CD4-positive, alpha-beta T cell treated with Interleukin-21 for 1 hour (primary cell): ENCODE measurements around the gene GNG7.
"Not testable (repeated sequence)": the region's sequence is repeated elsewhere in the genome, so short reads cannot be mapped to it uniquely, and the experiment has no call there.

Experiments
- DNase-seq: peaks from one replicate; pipeline ENCODE4 v3.0.0-alpha.2; 2020

The GNG7 gene

GRCh38 chr19:2726160-2726855, 23.8 kb upstream of the GNG7 start:
- DNase-seq: no peak

- DNase-seq: no peak
These were observed 21.7 kb upstream of the GNG7 start for GRCh38 chr19:2724148-2724557.

GRCh38 chr19:2723747-2724146, 21.3 kb upstream of the GNG7 start:
- DNase-seq: no peak

- no peak for DNase-seq
These were observed 20.8 kb upstream of the GNG7 start for GRCh38 chr19:2723345-2723715.

- DNase-seq: no peak
These were observed 20.2 kb upstream of the GNG7 start for GRCh38 chr19:2722541-2723344.

- DNase-seq: no peak
These were observed 19.4 kb upstream of the GNG7 start for GRCh38 chr19:2721570-2722540.

GRCh38 chr19:2720777-2721569, 18.5 kb upstream of the GNG7 start, which contains the start of gene DIRAS1:
DIRAS1 (minus strand) TSS chr19:2721372; CDS start chr19:2717806, 3,566 bp downstream.
- DNase-seq: no peak

GRCh38 chr19:2719920-2720776, 17.7 kb upstream of the GNG7 start:
- no peak for DNase-seq

GRCh38 chr19:2719232-2719735, 16.8 kb upstream of the GNG7 start:
- no peak for DNase-seq

GRCh38 chr19:2717638-2718541, 15.4 kb upstream of the GNG7 start:
- DNase-seq: no peak

GRCh38 chr19:2716722-2717637, 14.5 kb upstream of the GNG7 start:
- DNase-seq: no peak

- no peak for DNase-seq
These were observed 13.8 kb upstream of the GNG7 start for GRCh38 chr19:2716275-2716650.

GRCh38 chr19:2715470-2716274, 13.2 kb upstream of the GNG7 start:
- DNase-seq: no peak

- no peak for DNase-seq
These were observed 12.2 kb upstream of the GNG7 start for GRCh38 chr19:2714531-2715269.

- not testable (repeated sequence) for DNase-seq
These were observed 11.6 kb upstream of the GNG7 start for GRCh38 chr19:2714102-2714501.

GRCh38 chr19:2713170-2713569, 10.7 kb upstream of the GNG7 start:
- DNase-seq: not testable (repeated sequence)

GRCh38 chr19:2711875-2712205, 9.3 kb upstream of the GNG7 start:
- no peak for DNase-seq
